Activated naive CD4-positive, alpha-beta T cell treated with anti-CD3 and anti-CD28 coated beads, Interleukin-2, amount 50 U/mL, for 72 hours (primary cell): ENCODE results near the gene YIPF7. TPM values are rescaled to one million over a fixed set of nuclear protein-coding genes. Genes with fewer than 3 reads are reported as not detected.

Experiments
- ATAC-seq, 2 donors: fragments of 150-1000 bp; cut with Tn5 transposase; 2 replicates each; pipeline ENCODE4 v1.10.0; 2021; ENCODE audit warnings: mild to moderate bottlenecking in 2 of 2, moderate library complexity in 2 of 2
- DNase-seq, 2 donors: peaks; one replicate each; pipeline ENCODE4 v3.0.0; 2021 to 2022; ENCODE audit warnings: low spot score in 2 of 2
- H3K27ac Mint-ChIP-seq, 2 donors: one replicate each; pipeline ENCODE4 v1.8.0; 2022; ENCODE audit warnings: mild to moderate bottlenecking in 2 of 2, mixed read lengths in 2 of 2
- H3K36me3 Mint-ChIP-seq, 2 donors: one replicate each; pipeline ENCODE4 v1.8.0; 2022; ENCODE audit warnings: mixed read lengths in 2 of 2
- H3K9me3 Mint-ChIP-seq, 2 donors: one replicate each; pipeline ENCODE4 v1.8.0; 2022; ENCODE audit warnings: mixed read lengths in 2 of 2
- total RNA-seq, 2 donors: library from RNA; stranded (reverse); gene quantifications; one replicate each; pipeline ENCODE4 v1.2.3, GENCODE V29; 2022

YIPF7 gene
- total RNA-seq, 2 donors from 2014 or later, result 0.61 TPM; not detected in 1

- peaks cover 9 to 18% of the 10 kb centered on the region in 2 donors for H3K9me3 Mint-ChIP-seq
- no peak for ATAC-seq
- H3K27ac Mint-ChIP-seq, result no peak overlapping the region
- DNase-seq, result no peak
- H3K36me3 Mint-ChIP-seq, result peaks cover 0 to 20% of the 10 kb centered on the region in 2 donors
Observed at GRCh38 chr4:44646151-44646550, 5.3 kb downstream of the YIPF7 start.

- no peak overlapping the region for H3K27ac Mint-ChIP-seq
- H3K9me3 Mint-ChIP-seq, result peaks cover 5 to 6% of the 10 kb centered on the region in 2 donors
- ATAC-seq (no peak), DNase-seq (no peak)
- peaks cover 0 to 11% of the 10 kb centered on the region in 2 donors for H3K36me3 Mint-ChIP-seq
Observed at GRCh38 chr4:44638091-44638490, 13.3 kb downstream of the YIPF7 start.

GRCh38 chr4:44632733-44633132, 18.7 kb downstream of the YIPF7 start:
- DNase-seq (no peak), ATAC-seq (no peak)
- H3K36me3 Mint-ChIP-seq, result no peaks in the 10 kb centered on the region
- no peaks in the 10 kb centered on the region for H3K9me3 Mint-ChIP-seq
- no peak overlapping the region for H3K27ac Mint-ChIP-seq

DNA sequence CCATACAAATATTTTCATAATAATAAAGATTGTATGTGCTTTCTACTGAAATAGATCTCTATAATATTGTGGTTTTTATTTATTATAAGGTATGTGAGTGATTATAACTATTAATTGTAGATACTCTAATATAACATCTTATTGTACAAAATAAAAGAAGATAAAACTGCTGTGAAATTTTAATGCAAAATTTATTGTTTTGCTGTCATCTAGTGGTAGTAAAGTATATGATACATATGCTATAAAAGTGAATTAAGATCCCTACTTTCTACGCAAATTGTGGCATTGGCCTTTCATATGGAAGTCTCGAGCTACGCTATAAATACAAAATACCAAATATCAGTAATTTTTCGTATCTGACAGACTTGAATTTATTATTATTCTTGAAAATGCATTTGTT, 19.3 kb downstream of the YIPF7 start:
- Mint-ChIP-seq H3K9me3 (no peaks in the 10 kb centered on the region), H3K36me3 (no peaks in the 10 kb centered on the region), H3K27ac (no peak overlapping the region)
- no peak for DNase-seq
- no peak for ATAC-seq

DNA sequence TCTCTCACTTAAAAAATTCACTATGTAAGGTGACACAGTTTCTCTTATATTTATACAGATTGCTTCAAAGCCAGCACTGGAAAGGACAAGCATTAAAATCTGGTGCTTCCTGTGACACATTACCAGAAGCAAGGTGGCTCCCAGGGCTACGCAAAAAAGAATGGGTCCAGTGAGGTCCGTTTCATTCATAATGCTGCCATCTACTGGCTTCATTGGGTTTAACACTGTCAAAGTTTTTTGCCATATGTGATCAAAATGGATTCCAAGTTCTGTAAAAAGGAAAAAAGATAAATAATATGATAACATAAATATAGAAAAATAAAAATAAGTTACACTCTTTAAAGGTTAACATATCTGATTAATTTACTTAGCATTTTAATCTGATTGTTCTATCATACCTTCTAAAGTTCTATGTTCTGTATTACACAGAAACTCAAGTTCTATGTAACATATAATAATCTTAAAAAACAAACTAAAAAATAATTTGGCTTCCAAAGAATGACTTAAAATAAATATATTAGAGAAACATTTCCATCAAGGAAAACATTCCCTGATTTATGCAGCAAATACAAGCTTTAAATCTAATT, 22.1 kb downstream of the YIPF7 start:
- no peak overlapping the region for H3K27ac Mint-ChIP-seq
- H3K36me3 Mint-ChIP-seq, result no peaks in the 10 kb centered on the region
- DNase-seq (peak in 1 of 2 donors; percentile 44), ATAC-seq (peak; percentile 72 to 79)
- no peaks in the 10 kb centered on the region for H3K9me3 Mint-ChIP-seq

- Mint-ChIP-seq H3K9me3 (no peaks in the 10 kb centered on the region), H3K27ac (no peak overlapping the region), H3K36me3 (no peaks in the 10 kb centered on the region)
- DNase-seq (no peak), ATAC-seq (no peak)
Observed at GRCh38 chr4:44623676-44624075, 27.7 kb downstream of the YIPF7 start.

- H3K36me3 Mint-ChIP-seq, result no peaks in the 10 kb centered on the region
- no peak overlapping the region for H3K27ac Mint-ChIP-seq
- H3K9me3 Mint-ChIP-seq, result no peaks in the 10 kb centered on the region
- DNase-seq (no peak), ATAC-seq (no peak)
Observed at GRCh38 chr4:44616621-44617020, 34.8 kb downstream of the YIPF7 start.

- no peak for DNase-seq
- Mint-ChIP-seq H3K36me3 (no peaks in the 10 kb centered on the region), H3K9me3 (peaks cover 0 to 11% of the 10 kb centered on the region in 2 donors), H3K27ac (no peak overlapping the region)
- no peak for ATAC-seq
Observed at GRCh38 chr4:44583393-44583792, 68.0 kb downstream of the YIPF7 start.

DNA sequence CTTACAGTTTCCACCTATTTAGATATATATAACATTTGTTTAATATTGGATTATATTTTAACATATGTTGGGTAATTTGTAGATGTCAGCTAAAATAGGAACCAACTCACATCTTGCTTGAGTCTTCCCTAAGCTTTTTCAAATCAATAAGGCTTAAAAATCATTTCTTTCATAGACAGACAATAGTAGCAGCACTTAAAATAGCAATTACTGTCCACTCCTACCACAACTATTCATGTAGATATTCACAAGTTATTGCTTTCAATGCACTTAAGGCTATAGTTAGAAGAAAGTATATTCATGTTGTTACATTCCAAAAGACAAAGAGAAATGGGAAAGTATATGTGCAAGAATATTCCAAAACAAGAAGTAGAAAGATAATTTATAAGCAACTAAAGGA, 71.2 kb downstream of the YIPF7 start:
- ATAC-seq, result no peak
- H3K36me3 Mint-ChIP-seq, result no peaks in the 10 kb centered on the region
- H3K27ac Mint-ChIP-seq, result no peak overlapping the region
- H3K9me3 Mint-ChIP-seq, result peaks cover 0 to 11% of the 10 kb centered on the region in 2 donors
- DNase-seq, result no peak

- H3K36me3 Mint-ChIP-seq, result no peaks in the 10 kb centered on the region
- H3K27ac Mint-ChIP-seq, result no peak overlapping the region
- peaks cover 0 to 7% of the 10 kb centered on the region in 2 donors for H3K9me3 Mint-ChIP-seq
- ATAC-seq (no peak), DNase-seq (no peak)
Observed at GRCh38 chr4:44578954-44579353, 72.5 kb downstream of the YIPF7 start.

Other genes with a start within 250 kb of the YIPF7 start
- not detected for gene KCTD8, start 202.8 kb downstream of the YIPF7 start, total RNA-seq
- 10 to 100 TPM; 34.5 to 51.4 TPM for gene GUF1, start 26.8 kb upstream of the YIPF7 start, total RNA-seq
- 10 to 100 TPM; 14.9 to 30.7 TPM for gene GNPDA2, start 74.9 kb upstream of the YIPF7 start, total RNA-seq